GM19238 (cell line): ENCODE data around the gene TCF4.

Experiments
- DNase-seq: peaks from one replicate; pipeline ENCODE4 v3.0.0; 2011; ENCODE audit warnings: low spot score; ENCODE audit not compliant: insufficient read length

TCF4 gene

DNA sequence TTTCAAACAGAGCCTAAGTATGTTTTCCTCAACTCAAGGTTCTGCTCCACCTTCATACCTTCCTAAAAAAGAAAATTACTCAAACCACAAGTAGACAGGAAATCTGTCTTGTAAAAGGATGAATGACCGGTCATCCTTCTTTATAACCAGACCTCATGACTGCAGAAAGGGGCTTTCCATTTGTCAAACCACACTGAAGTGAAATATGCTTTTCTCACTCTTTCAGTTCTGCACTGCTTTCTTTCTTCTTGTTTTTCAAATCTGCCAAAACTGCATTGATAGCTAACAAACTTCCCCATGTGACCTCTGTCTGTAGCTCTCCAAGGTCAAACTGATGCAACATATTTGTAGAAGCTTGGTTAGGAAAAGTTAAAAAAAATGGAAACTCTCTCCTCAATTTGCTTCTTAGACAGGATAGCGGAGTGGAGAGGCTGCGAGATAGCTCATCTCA, 319.8 kb downstream of the TCF4 start:
- no peak for DNase-seq

DNA sequence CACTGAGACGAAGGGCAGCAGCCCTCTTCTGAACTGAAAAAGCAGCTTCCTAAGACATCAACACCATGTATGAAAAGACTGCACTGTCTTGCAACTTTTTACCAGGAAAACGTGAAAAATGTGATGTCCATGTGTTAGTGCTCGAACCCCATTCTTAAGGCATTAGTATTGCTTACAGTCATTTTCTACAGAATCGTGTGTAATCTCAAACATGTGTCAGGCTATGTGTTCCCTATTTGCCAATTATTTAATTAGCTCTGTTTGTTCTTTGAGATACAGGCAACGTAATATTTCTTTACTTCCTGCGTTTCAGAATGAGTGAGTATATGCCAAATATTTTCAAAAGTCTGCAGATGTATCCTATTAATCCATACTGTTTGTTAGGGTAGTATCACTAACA, 321.0 kb downstream of the TCF4 start:
- no peak for DNase-seq

DNA sequence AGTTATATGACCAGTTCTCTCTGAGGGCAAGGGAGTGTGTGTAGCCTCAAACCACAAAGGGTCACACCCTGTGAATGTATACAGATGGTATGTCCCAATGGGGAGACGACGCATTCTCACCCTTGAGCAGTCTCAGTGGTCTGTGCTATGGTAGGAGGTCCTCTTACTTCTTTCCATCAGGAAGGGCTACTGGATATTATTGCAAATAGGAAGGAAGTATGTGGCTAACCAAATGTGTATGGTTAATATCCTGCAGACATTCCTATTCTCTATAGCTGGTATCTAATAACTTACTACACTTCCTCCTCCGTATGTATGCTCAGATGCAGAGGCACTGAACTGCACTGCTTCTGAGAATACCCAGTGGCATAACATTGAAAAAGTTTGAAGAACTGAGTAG, 322.0 kb downstream of the TCF4 start:
- DNase-seq = no peak

DNA sequence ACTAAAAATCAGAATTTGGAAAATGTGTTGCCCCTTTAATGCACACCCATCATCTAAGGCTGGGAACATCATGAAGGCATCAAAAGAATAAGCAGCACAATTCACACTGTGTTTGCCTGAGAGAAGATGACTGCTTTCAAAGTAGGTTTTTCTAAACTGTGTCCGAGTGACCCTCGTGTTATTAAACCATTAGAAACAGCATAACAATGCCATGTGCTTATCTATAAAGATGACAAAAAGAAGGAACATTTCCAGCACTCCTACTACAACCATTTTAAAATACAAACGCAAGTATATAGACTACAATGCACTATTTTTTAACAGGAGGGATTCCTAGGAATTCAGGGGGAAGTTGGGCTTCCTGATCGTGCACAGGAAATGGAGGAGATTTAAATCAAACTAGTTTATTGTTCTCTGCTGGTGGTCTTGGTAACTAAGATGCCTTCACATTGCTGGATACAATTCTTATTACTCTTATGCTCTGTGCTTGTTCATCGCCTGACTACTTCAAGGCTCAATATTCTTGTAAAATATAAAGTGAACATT, 322.8 kb downstream of the TCF4 start:
- no peak for DNase-seq

DNA sequence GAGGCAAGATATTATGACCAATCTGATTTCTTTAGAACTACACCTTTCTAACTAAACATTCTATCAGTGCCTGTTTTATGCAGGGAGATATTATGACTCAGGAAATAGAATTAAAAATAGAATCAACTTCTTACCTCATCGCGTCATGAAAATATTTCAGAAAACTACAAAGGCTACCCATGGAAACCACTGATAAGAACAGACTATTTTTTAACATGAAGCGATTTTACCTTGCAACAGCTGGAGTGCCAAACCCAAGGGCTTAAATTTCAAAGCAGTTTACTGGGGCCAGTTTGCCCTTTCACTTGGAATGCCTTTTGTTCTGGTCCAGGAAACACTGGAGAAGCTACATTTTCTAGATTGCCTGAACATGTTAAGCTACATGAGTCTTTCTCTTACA, 323.9 kb downstream of the TCF4 start:
- DNase-seq = no peak

DNA sequence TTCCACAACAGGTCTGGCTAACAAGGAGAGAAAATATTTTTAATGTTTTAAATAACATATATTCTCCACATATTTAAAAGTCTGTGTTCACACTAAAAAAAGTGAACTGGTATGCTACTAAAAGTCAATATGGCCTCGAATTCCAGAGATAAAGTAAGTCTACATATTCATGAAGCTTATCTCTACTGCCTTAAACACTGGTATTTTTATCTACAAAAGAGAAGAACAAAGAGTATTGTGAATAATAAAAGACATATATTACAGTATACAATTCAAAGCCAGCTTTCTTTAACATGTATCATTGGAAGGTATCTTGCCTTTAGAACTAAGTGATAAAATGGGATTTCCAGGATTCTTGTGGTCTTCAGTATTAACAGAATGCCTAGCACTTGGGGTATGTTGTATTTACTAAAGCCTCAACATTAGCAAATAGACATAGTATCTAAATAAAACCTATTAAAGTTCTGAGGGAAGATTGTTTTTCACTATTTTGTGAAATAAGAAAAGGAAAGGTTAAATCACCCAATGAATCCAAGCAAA, 325.9 kb downstream of the TCF4 start:
- DNase-seq = no peak

DNA sequence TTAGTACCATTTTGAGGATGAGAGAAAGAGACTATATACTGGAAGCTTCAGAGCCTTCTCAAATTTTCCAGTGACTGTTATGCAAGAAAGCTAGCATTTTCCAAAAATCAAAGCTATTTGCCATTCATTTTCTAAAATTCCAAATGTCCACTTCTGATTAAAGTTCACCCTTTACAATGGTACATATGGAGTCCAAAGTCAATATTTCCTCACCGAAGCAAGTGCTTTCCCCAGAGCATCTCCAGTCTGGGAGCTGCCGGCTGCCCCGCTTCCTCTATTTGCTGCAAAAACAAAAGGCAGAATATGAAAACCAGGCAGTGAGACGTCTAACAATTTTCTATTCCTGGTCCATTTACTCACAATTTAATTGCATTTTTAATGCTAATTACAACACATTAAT, 326.7 kb downstream of the TCF4 start:
- no peak for DNase-seq

GRCh38 chr18:55258088-55258487, 329.9 kb downstream of the TCF4 start:
- DNase-seq = no peak

DNA sequence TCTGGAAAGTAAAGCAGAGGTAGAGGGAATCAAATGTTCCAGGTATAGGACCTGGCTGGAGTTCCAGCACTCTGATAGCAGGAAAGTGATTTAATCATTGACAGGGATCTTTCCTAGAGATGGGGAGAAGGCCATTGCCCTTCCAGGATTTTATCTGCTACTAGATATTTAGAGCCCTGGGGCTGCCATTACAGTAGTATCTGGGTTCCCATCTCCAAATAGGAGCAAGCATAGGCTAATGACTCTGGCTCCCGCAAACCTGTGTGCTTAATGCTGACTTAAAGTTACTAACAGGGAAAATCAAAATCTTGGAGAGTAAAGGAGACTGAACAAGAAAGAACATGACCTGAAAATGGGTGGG, 331.1 kb downstream of the TCF4 start:
- no peak for DNase-seq

DNA sequence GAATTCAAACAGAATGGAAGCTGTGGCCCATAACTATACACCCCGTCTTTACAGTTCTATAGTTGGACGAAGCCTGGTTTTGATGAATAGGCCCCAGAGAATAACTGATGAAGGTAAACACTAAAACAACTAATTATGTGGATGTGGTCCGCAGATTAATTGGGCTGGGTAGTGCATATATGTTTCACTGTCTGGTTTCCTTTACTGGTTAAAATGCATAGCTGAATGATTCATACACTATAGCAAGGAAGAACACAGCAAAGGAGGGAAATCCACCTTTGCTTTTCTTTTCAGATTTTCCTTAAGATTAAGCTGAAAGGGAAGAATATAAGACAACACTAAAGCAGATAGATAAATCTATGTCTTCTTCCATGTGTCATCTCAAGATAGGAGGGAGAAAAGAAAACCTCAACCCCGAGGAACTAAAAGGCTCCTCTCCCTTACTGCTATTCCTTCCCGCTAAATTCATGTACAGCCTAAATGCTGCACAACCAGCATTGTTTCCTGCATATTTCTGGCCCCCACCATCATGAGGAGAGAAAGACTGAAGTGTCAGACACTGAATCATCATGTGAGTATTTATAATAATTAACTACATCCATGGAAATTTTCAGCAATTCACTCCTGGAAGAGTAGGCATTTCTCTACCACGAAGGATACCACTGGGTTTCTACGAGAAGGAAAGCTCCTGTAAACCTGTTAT, 331.6 kb downstream of the TCF4 start:
- DNase-seq = no peak

- no peak for DNase-seq
These were observed 334.2 kb downstream of the TCF4 start for GRCh38 chr18:55253814-55254213.

GRCh38 chr18:55252901-55253300, 335.1 kb downstream of the TCF4 start:
- no peak for DNase-seq

GRCh38 chr18:55252053-55252675, 335.8 kb downstream of the TCF4 start:
- no peak for DNase-seq

GRCh38 chr18:55251254-55251971, 336.6 kb downstream of the TCF4 start:
- no peak for DNase-seq

DNA sequence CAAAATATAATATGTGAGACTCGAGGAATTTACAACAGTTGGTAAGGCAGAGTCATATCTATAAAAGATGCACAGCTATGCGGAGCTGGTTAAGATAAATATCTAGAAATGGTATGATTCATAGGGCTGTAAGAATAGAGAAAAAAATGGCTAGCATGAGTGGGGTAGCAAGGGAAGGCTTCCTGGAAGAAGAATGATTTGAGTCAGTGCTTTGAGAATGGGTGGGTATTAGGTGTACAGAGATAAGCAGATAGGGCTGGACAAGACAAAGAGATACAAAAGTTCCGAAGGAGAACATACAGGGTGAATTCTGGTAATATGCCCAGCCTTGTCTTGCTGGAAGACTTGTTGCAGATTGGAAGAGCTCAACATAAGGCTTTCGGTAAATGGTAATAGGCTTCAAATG, 337.2 kb downstream of the TCF4 start:
- DNase-seq = no peak

GRCh38 chr18:55249550-55249949, 338.4 kb downstream of the TCF4 start:
- DNase-seq = no peak

GRCh38 chr18:55248495-55248894, 339.5 kb downstream of the TCF4 start:
- DNase-seq = no peak

- no peak for DNase-seq
These were observed 341.0 kb downstream of the TCF4 start for GRCh38 chr18:55247032-55247431.

DNA sequence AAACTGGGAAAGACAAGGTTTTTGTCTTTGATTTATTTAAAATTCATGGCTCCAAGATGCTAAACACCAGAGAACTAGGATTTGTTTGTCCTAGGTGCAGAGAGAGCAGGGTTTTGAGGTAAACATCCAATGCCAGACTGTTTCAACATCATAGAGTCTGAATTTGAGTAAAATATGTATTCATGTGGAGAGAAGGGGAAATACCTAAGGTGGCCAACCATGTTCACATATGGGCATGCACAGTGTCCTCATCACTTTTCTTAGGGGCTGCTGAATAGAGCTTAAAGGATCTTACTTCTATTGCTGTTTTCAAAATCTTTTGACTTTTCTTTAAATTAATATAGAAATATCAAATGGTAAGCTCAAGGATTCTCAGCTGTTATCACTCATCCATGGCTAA, 341.7 kb downstream of the TCF4 start:
- no peak for DNase-seq

DNA sequence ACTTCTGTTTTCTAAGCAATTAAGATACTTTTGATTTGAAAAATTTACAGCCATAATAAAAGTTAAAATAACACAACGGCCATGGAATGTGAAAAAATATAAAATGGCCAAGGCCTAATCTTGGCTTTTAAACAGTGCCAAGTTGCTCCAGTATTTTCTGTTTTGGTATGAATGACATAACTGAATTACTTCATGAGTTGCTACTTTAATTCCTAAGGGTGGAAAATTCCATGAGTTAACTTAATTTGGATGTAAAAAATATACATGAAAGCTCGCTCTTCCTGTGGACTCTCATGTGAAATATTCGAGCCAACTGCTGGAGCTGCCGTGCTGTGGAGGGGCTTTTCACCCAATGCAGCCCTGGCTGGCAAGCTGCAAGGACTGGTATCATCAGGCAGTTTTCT, 342.8 kb downstream of the TCF4 start:
- no peak for DNase-seq

DNA sequence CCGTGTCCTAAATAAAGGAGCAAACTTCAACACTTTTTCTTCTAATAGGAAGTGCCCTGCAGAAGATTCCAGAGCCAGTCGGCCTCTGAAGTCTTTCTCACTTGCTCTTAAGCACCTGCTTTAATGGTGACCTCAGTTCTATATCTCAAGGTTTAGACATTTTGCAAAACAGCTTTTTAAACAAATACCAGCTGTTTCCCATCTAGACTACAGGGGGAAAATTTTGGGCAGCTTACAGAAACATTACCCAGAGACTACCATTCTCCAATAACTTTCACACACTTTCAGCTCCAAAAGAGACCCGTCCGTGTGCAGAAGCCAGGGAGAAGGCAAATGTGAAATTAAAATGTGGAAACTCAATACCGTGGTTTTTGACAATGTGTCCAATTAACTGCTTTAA, 343.4 kb downstream of the TCF4 start:
- no peak for DNase-seq

DNA sequence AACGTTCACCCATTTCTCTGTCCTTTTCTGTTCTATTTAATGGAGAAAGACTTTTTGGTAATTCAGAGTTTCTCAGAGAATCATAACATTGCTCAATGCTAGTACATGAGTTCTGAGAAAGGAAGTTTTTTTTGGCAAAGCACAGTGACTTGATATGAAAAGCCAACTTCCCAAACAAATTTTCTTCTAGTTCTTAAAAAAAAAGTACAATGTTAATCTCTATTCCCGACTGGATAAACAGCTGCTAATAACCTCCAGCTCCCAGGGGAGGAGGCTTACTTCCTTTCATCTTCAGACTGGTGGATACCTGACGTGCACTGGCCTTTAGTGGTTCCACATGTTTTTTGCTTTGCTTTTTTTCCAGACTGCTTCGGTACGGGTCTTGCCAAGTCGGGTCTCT, 344.1 kb downstream of the TCF4 start:
- DNase-seq = no peak
